Measurements from ENCODE around the gene ERCC4. TPM values are rescaled to one million over a fixed set of nuclear protein-coding genes. Genes with fewer than 3 reads are reported as not detected.

Gene ERCC4
- polyA plus RNA-seq, 3 donors: 1.8 to 11.8 (median 5.9) TPM

DNA sequence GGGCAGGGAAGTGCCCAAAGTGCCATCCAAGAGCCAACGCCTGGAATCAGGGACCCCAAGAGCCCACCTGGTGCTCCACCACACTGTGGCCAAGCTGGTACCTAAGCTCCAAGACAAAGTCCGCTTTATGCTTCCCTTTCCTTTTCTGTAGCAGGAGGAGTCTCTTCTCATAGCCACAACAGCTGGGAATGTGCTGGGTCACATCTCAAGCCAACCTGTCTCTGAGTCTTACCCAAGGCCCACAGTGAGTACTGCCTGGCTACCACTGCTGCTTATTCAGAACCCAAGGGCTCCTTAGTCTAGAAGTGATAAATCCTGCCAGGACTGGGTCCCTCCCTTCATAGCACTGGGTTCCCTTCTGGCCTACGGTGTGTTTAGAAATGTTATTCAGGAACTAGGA is 49.8 kb downstream of the ERCC4 start:
- H3K79me2 ChIP-seq (ENCODE audit: insufficient read depth, low read length): no peaks in the 10 kb centered on the region
- H3K9me3 Mint-ChIP-seq: peaks cover 0 to 8% (median 3%) of the 10 kb centered on the region in 7 donors
- DNase-seq: no peak
- H3K36me3 ChIP-seq (replicated peaks in 1 of 2; ENCODE audit: control insufficient read depth in 1 of 2, insufficient read depth in 2 of 2, low read length in 2 of 2): no peaks in the 10 kb centered on the region
- H3K27ac ChIP-seq (ENCODE audit: low read depth in 1 of 2, low read length in 2 of 2): no peak overlapping the region
- TF ChIP-seq, protein P1, sequence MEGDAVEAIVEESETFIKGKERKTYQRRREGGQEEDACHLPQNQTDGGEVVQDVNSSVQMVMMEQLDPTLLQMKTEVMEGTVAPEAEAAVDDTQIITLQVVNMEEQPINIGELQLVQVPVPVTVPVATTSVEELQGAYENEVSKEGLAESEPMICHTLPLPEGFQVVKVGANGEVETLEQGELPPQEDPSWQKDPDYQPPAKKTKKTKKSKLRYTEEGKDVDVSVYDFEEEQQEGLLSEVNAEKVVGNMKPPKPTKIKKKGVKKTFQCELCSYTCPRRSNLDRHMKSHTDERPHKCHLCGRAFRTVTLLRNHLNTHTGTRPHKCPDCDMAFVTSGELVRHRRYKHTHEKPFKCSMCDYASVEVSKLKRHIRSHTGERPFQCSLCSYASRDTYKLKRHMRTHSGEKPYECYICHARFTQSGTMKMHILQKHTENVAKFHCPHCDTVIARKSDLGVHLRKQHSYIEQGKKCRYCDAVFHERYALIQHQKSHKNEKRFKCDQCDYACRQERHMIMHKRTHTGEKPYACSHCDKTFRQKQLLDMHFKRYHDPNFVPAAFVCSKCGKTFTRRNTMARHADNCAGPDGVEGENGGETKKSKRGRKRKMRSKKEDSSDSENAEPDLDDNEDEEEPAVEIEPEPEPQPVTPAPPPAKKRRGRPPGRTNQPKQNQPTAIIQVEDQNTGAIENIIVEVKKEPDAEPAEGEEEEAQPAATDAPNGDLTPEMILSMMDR (IDR thresholded peaks at IDR 0.05): no peak
- intact Hi-C loops (cut with micrococcal nuclease): no loop called here
- H3K27me3 Mint-ChIP-seq (ENCODE audit: low read depth in 3 of 3): peaks cover 8 to 28% (median 13%) of the 10 kb centered on the region in 3 donors
- H3K4me3 ChIP-seq (replicated peaks in 1 of 3; ENCODE audit: low read depth in 2 of 3, low read length in 3 of 3): no peak overlapping the region
- H3K27ac Mint-ChIP-seq: no peak overlapping the region
- H3K4me1 Mint-ChIP-seq: no peaks in the 10 kb centered on the region
- H3K9ac ChIP-seq (ENCODE audit: insufficient read depth, low read length, poor library complexity, severe bottlenecking): no peak overlapping the region
- H3K4me3 Mint-ChIP-seq: no peak overlapping the region
- H3K9me3 ChIP-seq (replicated peaks in 1 of 2; ENCODE audit: control insufficient read depth in 1 of 2, insufficient read depth in 1 of 2, low read length in 2 of 2): no peaks in the 10 kb centered on the region
- H4K20me1 ChIP-seq (ENCODE audit: insufficient read depth, low read length): no peaks in the 10 kb centered on the region
- no peaks in the 10 kb centered on the region for H3K4me1 ChIP-seq (ENCODE audit: control insufficient read depth in 1 of 2, insufficient read depth in 2 of 2, low read length in 2 of 2)
- H3K36me3 Mint-ChIP-seq: no peaks in the 10 kb centered on the region
- peaks cover 2 to 3% of the 10 kb centered on the region in 2 donors for H3K27me3 ChIP-seq (ENCODE audit: control insufficient read depth in 2 of 2, insufficient read depth in 2 of 2, low read length in 2 of 2)
- H3K4me2 ChIP-seq (replicated peaks; ENCODE audit: extremely low read depth, low read length, poor library complexity, severe bottlenecking): no peak overlapping the region
- 100% methylated on average over 2 of the region's 3 CpGs for WGBS (ENCODE audit: insufficient coverage)
- H2AFZ ChIP-seq (ENCODE audit: insufficient read depth, low read depth, low read length, poor library complexity, severe bottlenecking): no peak overlapping the region

DNA sequence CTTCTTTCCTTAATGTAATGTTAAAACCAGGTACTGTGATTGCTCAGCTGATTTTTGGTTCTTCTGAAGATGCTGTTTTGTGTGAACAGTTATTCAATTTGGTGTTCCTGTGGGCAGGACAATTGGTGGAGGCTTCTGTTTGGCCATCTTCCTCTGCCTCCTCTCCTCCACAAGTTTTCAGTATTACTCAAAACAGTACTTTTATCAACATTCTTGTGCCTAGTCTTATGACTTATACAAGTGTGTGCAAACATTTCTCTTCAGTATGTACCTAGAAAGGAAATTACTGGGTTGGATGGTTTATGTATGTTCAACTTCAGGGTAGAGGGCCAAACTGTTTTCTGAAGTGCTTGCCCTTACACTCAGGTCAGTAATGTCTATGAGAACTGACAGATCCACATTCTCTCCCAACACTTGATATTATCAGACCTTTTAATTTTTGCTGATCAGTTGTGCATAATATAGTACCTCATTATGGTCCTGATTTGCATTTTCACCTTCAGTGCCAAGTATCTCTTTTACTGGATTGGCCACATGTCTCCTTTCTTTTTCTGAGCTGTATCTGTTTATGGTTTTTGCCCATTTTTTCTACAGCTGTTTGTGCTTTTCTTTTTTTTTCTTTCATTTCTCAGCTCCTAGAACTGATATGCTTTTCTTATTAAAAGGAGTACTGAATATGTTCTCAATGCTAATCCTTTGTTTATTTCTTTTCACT is 50.9 kb downstream of the ERCC4 start:
- TF ChIP-seq, protein P1 (IDR thresholded peaks at IDR 0.05): no peak
- Histone ChIP-seq H3K36me3 (replicated peaks in 1 of 2; ENCODE audit: control insufficient read depth in 1 of 2, insufficient read depth in 2 of 2, low read length in 2 of 2) (no peaks in the 10 kb centered on the region), H3K27ac (ENCODE audit: low read depth in 1 of 2, low read length in 2 of 2) (no peak overlapping the region), H3K4me2 (replicated peaks; ENCODE audit: extremely low read depth, low read length, poor library complexity, severe bottlenecking) (no peak overlapping the region), H3K9ac (ENCODE audit: insufficient read depth, low read length, poor library complexity, severe bottlenecking) (no peak overlapping the region), H3K27me3 (ENCODE audit: control insufficient read depth in 2 of 2, insufficient read depth in 2 of 2, low read length in 2 of 2) (peaks cover 2 to 3% of the 10 kb centered on the region in 2 donors), H4K20me1 (ENCODE audit: insufficient read depth, low read length) (no peaks in the 10 kb centered on the region), H3K9me3 (replicated peaks in 1 of 2; ENCODE audit: control insufficient read depth in 1 of 2, insufficient read depth in 1 of 2, low read length in 2 of 2) (no peaks in the 10 kb centered on the region), H3K4me1 (ENCODE audit: control insufficient read depth in 1 of 2, insufficient read depth in 2 of 2, low read length in 2 of 2) (no peaks in the 10 kb centered on the region), H3K79me2 (ENCODE audit: insufficient read depth, low read length) (no peaks in the 10 kb centered on the region), H2AFZ (ENCODE audit: insufficient read depth, low read depth, low read length, poor library complexity, severe bottlenecking) (no peak overlapping the region), H3K4me3 (replicated peaks in 1 of 3; ENCODE audit: low read depth in 2 of 3, low read length in 3 of 3) (no peak overlapping the region)
- H3K9me3 Mint-ChIP-seq: peaks cover 0 to 8% (median 3%) of the 10 kb centered on the region in 7 donors
- H3K27me3 Mint-ChIP-seq (ENCODE audit: low read depth in 3 of 3): peaks cover 6 to 20% (median 16%) of the 10 kb centered on the region in 3 donors
- H3K4me1 Mint-ChIP-seq: no peaks in the 10 kb centered on the region
- no peak for DNase-seq
- intact Hi-C loops (cut with micrococcal nuclease): no loop called here
- no peak overlapping the region for H3K4me3 Mint-ChIP-seq
- H3K36me3 Mint-ChIP-seq: no peaks in the 10 kb centered on the region
- H3K27ac Mint-ChIP-seq: no peak overlapping the region
